SK-N-SH (cell line): Measurements from ENCODE around the gene MED22.

Source experiments
- FOSL2 ChIP-seq: IDR thresholded peaks from 2 replicates; pipeline ENCODE4 v1.4.0; 2012; ENCODE audit warnings: low read depth, mild to moderate bottlenecking, moderate library complexity, borderline replicate concordance
- GABPA ChIP-seq: IDR thresholded peaks from 2 replicates; pipeline ENCODE4 v1.4.0; 2012; ENCODE audit warnings: low read depth, mild to moderate bottlenecking
- JUND ChIP-seq: IDR thresholded peaks from 2 replicates; pipeline ENCODE4 v1.4.0; 2012
- SMC3 ChIP-seq: IDR thresholded peaks from 2 replicates; pipeline ENCODE4 v1.6.1; 2012; ENCODE audit warnings: low read depth, low read length, improper control_type of control experiment
- YY1 ChIP-seq: IDR thresholded peaks from 2 replicates; pipeline ENCODE4 v1.4.0; 2012; ENCODE audit warnings: low read depth, mild to moderate bottlenecking
- TF ChIP-seq, protein P1 (sequence below): fragments of 200-600 bp; sonication (generic); IDR thresholded peaks from 2 replicates; pipeline ENCODE4 v1.6.1; 2017; ENCODE audit warnings: antibody characterized with exemption, mild to moderate bottlenecking, moderate library complexity
- TF ChIP-seq, protein P2 (sequence below): IDR thresholded peaks from 2 replicates; pipeline ENCODE4 v1.4.0; 2012; ENCODE audit warnings: low read depth, borderline replicate concordance
- TF ChIP-seq, protein P3 (sequence below): fragments of 150-350 bp; IDR thresholded peaks from 2 replicates; pipeline ENCODE4 v1.6.1; 2016; ENCODE audit warnings: mild to moderate bottlenecking, low read depth, low read length

DNA sequence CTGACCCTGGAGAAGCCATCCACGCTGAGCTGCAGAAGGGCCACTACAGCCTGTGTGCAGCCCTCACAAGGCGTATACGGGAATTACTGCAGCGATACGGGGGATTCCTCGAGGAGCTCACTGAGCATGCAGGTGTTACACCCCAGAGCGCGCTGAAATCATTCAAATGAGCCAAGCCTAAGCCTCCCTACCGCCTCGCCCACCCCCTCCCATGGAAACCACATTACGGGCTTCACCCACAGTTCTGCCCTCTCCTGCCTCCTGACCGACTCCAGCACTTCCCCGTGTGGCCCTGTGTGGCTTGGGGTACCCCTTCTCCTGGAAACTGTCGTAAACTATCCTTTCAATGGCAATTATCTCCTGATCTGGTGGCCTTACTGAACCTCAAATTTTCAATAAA lies 25.2 kb downstream of the MED22 start:
- TF ChIP-seq, protein P1, sequence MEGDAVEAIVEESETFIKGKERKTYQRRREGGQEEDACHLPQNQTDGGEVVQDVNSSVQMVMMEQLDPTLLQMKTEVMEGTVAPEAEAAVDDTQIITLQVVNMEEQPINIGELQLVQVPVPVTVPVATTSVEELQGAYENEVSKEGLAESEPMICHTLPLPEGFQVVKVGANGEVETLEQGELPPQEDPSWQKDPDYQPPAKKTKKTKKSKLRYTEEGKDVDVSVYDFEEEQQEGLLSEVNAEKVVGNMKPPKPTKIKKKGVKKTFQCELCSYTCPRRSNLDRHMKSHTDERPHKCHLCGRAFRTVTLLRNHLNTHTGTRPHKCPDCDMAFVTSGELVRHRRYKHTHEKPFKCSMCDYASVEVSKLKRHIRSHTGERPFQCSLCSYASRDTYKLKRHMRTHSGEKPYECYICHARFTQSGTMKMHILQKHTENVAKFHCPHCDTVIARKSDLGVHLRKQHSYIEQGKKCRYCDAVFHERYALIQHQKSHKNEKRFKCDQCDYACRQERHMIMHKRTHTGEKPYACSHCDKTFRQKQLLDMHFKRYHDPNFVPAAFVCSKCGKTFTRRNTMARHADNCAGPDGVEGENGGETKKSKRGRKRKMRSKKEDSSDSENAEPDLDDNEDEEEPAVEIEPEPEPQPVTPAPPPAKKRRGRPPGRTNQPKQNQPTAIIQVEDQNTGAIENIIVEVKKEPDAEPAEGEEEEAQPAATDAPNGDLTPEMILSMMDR = no peak
- TF ChIP-seq GABPA (no peak), SMC3 (no peak), JUND (no peak), FOSL2 (no peak), YY1 (no peak)
- TF ChIP-seq, protein P2, sequence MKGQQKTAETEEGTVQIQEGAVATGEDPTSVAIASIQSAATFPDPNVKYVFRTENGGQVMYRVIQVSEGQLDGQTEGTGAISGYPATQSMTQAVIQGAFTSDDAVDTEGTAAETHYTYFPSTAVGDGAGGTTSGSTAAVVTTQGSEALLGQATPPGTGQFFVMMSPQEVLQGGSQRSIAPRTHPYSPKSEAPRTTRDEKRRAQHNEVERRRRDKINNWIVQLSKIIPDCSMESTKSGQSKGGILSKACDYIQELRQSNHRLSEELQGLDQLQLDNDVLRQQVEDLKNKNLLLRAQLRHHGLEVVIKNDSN = no peak
- TF ChIP-seq, protein P3, sequence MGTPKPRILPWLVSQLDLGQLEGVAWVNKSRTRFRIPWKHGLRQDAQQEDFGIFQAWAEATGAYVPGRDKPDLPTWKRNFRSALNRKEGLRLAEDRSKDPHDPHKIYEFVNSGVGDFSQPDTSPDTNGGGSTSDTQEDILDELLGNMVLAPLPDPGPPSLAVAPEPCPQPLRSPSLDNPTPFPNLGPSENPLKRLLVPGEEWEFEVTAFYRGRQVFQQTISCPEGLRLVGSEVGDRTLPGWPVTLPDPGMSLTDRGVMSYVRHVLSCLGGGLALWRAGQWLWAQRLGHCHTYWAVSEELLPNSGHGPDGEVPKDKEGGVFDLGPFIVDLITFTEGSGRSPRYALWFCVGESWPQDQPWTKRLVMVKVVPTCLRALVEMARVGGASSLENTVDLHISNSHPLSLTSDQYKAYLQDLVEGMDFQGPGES = no peak
